ENCODE results near the gene USP11.

USP11 gene

DNA sequence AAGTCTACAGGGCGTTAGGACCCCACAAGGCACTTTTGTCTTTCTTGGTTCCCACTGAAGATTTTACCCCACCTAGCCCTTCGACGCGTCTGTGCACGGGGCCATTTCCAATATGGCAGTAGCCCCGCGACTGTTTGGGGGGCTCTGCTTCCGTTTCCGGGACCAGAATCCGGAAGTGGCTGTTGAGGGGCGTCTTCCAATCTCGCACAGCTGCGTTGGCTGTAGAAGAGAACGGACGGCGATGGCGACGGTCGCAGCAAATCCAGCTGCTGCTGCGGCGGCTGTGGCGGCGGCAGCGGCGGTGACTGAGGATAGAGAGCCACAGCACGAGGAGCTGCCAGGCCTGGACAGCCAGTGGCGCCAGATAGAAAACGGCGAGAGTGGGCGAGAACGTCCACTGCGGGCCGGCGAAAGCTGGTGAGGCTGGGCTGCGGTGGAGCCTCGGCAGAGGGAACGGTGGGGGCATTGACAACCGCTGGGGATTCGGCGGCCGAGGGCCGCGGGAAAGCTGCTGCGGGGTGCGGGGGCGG, at the start of gene USP11:
USP11 (plus strand) TSS at position 207 of the 530 bp plus-strand sequence; CDS start at position 242, 35 bp downstream.
- no peak for DNase-seq (ENCODE audit: low read depth)
- TF ChIP-seq, protein P1, sequence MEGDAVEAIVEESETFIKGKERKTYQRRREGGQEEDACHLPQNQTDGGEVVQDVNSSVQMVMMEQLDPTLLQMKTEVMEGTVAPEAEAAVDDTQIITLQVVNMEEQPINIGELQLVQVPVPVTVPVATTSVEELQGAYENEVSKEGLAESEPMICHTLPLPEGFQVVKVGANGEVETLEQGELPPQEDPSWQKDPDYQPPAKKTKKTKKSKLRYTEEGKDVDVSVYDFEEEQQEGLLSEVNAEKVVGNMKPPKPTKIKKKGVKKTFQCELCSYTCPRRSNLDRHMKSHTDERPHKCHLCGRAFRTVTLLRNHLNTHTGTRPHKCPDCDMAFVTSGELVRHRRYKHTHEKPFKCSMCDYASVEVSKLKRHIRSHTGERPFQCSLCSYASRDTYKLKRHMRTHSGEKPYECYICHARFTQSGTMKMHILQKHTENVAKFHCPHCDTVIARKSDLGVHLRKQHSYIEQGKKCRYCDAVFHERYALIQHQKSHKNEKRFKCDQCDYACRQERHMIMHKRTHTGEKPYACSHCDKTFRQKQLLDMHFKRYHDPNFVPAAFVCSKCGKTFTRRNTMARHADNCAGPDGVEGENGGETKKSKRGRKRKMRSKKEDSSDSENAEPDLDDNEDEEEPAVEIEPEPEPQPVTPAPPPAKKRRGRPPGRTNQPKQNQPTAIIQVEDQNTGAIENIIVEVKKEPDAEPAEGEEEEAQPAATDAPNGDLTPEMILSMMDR (IDR thresholded peaks at IDR 0.05; ENCODE audit: control insufficient read depth, extremely low read depth, insufficient read depth), result no peak

DNA sequence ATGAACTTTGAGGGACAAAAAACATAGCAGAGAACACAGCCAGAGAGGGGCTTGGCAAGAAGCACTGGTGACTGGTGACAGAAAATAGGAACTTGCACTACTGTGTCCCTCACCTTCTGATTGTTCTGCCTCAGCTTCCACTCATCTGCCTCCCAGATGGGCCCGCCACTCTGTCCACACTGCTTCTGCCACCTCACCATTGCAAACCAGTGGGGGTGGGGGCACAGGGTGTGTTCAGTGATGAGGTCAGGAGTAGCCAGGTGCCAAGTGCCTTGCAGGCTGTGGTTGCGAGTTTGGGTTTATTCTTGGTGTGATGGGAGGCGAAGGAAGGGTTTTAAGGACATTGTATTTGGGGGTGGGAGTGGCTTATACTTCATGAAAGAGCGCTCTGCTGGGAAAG, 48.3 kb upstream of the USP11 start:
- TF ChIP-seq, protein P1 (IDR thresholded peaks at IDR 0.05; ENCODE audit: control insufficient read depth, extremely low read depth, insufficient read depth), result no peak
- H3K4me3 ChIP-seq (ENCODE audit: low read depth, low read length), result no peak overlapping the region
- DNase-seq (ENCODE audit: low read depth), result no peak

More for the DNA sequence above, at the start of gene USP11:
- peak within 1 kb of the TSS; percentile 67 for H3K4me3 ChIP-seq (ENCODE audit: low read depth, low read length)

- H3K4me3 ChIP-seq (ENCODE audit: low read depth, low read length), result no peak overlapping the region
- TF ChIP-seq, protein P1 (IDR thresholded peaks at IDR 0.05; ENCODE audit: control insufficient read depth, extremely low read depth, insufficient read depth), result no peak
- DNase-seq (ENCODE audit: low read depth), result no peak
Measured at GRCh38 chrX:47185241-47185640, 47.6 kb upstream of the USP11 start.

DNA sequence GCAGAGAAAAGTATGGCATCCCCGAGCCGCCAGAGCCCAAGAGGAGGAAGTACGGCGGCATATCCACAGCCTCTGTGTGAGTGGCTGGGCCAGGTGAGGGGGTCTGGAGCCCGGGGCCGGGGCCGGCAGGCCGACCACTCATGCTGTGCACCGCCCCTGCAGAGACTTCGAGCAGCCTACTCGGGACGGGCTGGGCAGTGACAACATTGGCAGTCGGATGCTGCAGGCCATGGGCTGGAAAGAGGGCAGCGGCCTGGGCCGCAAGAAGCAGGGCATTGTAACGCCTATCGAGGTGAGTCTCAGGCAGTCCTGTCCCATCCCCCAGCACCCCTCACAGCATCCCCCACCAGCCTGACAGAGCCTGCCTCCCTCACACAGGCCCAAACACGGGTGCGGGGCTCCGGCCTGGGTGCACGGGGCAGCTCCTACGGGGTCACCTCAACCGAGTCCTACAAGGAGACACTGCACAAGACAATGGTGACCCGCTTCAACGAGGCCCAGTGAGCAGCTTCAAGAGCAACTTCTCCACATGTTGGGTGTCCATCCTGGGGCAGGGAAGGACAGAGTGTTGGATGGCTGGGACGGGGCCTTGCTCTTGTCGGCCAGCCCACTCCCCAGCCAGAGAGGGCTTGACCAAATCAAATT, 46.6 kb upstream of the USP11 start:
- H3K4me3 ChIP-seq (ENCODE audit: low read depth, low read length), result no peak overlapping the region
- DNase-seq (ENCODE audit: low read depth), result no peak
- TF ChIP-seq, protein P1 (IDR thresholded peaks at IDR 0.05; ENCODE audit: control insufficient read depth, extremely low read depth, insufficient read depth), result no peak

DNA sequence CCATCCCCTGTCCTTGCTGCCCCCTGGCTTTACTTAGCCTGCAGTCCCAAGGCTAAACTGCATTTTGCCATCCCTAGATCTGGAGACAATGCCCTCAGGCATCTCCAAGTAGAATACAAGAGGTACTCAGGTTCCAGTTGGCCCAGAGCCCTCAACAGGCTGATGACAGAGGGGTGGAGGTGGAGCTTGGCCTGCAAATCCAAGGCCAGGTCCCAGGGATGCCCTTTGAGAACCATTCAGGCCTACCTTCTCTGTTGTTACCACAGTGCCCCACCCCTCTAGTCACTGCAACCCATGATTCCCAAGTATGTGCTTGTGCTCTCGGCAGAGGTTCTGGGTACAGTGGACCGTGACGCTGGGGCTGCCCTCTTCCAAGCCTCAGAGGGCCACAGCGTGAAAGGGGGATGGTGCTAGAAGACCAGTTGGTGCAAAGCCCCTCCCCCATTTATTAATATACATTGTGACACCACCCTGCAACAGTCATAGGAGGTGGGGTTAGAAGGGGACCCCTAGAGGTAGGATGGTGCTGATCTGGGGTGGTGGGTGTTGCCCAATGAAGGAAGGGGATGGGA, 45.6 kb upstream of the USP11 start:
- no peak overlapping the region for H3K4me3 ChIP-seq (ENCODE audit: low read depth, low read length)
- no peak for DNase-seq (ENCODE audit: low read depth)
- TF ChIP-seq, protein P1 (IDR thresholded peaks at IDR 0.05; ENCODE audit: control insufficient read depth, extremely low read depth, insufficient read depth), result no peak

DNA sequence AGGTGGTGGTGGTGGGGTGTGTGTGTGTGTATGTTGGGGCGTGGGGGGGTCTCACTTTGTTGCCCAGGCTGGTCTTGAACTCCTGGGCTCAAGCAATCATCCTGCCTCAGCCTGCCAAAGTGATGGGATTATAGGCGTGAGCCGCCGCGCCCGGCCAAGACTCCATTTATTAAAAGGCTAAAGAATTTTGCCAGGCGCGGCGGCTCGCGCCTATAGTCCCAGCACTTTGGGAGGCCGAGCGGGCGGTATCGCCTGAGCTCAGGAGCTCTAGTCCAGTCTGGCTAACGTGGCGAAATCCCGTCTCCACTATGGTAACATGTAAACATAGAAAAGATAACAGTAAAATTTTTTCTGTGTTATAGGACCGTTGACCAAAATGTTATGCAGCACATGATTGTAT, 42.9 kb upstream of the USP11 start:
- TF ChIP-seq, protein P1 (IDR thresholded peaks at IDR 0.05; ENCODE audit: control insufficient read depth, extremely low read depth, insufficient read depth), result no peak
- DNase-seq (ENCODE audit: low read depth), result no peak
- no peak overlapping the region for H3K4me3 ChIP-seq (ENCODE audit: low read depth, low read length)

All from LNCaP clone FGC (cell line).